Liver (tissue), 9 donors: Measurements from ENCODE around the gene PPP1R12A. TPM values are rescaled to one million over a fixed set of nuclear protein-coding genes. Genes with fewer than 3 reads are reported as not detected.
"Not testable (repeated sequence)": the region's sequence is repeated elsewhere in the genome, so short reads cannot be mapped to it uniquely, and the experiment has no call there.

Experiments used
- DNase-seq: peaks from one replicate; pipeline ENCODE4 v3.0.0-alpha.2; 2017; ENCODE audit warnings: low spot score
- H3K27ac ChIP-seq, 2 donors: one replicate each; pipeline ENCODE4 v1.7.0; 2013; ENCODE audit warnings: inconsistent platforms in 2 of 2, low read length in 2 of 2, control low read depth in 1 of 2, low read depth in 1 of 2, mild to moderate bottlenecking in 1 of 2
- H3K27me3 ChIP-seq, 4 donors: one replicate each; pipeline versions ENCODE4 v1.6.1 to v1.7.0; 2013; ENCODE audit warnings: low read length in 3 of 4, inconsistent platforms in 1 of 4, mild to moderate bottlenecking in 1 of 4, moderate library complexity in 1 of 4; ENCODE audit not compliant: control insufficient read depth in 4 of 4, insufficient read depth in 4 of 4
- H3K36me3 ChIP-seq, 4 donors: one replicate each; pipeline versions ENCODE4 v1.6.1 to v1.7.0; 2013; ENCODE audit warnings: low read length in 3 of 4, mild to moderate bottlenecking in 3 of 4, low read depth in 1 of 4, moderate library complexity in 1 of 4; ENCODE audit not compliant: control insufficient read depth in 4 of 4, insufficient read depth in 3 of 4
- H3K4me1 ChIP-seq, 4 donors: one replicate each; pipeline versions ENCODE4 v1.6.1 to v1.7.0; 2013; ENCODE audit warnings: low read length in 3 of 4, mild to moderate bottlenecking in 3 of 4, moderate library complexity in 1 of 4; ENCODE audit not compliant: control insufficient read depth in 4 of 4, insufficient read depth in 4 of 4
- H3K4me3 ChIP-seq, 3 donors: one replicate each; pipeline versions ENCODE4 v1.6.1 to v1.7.0; 2013; ENCODE audit warnings: low read length in 3 of 3, control low read depth in 1 of 3, low read depth in 1 of 3, mild to moderate bottlenecking in 1 of 3
- H3K9ac ChIP-seq, 2 donors: one replicate each; pipeline ENCODE4 v1.7.0; 2013; ENCODE audit warnings: low read length in 2 of 2, mild to moderate bottlenecking in 2 of 2, moderate library complexity in 2 of 2, control low read depth in 1 of 2, low read depth in 1 of 2
- H3K9me3 ChIP-seq, 4 donors: one replicate each; pipeline versions ENCODE4 v1.6.1 to v1.7.0; 2013; ENCODE audit warnings: low read length in 3 of 4; ENCODE audit not compliant: control insufficient read depth in 4 of 4
- EGR1 ChIP-seq, 2 donors: IDR thresholded peaks; 2 replicates each; pipeline ENCODE4 v1.6.1; 2016 to 2018; ENCODE audit warnings: antibody characterized with exemption in 2 of 2, low read depth in 2 of 2
- FOXA1 ChIP-seq: IDR thresholded peaks from 2 replicates; pipeline ENCODE4 v1.6.1; 2016; ENCODE audit warnings: antibody characterized with exemption
- FOXA2 ChIP-seq: IDR thresholded peaks from 2 replicates; pipeline ENCODE4 v1.6.1; 2016; ENCODE audit warnings: antibody characterized with exemption
- GABPA ChIP-seq, 2 donors: IDR thresholded peaks in 1 of 2; conservative IDR thresholded peaks in 1 of 2; 2 replicates each; pipeline ENCODE4 v1.6.1; 2016; ENCODE audit warnings: antibody characterized with exemption in 2 of 2, mild to moderate bottlenecking in 1 of 2, moderate library complexity in 1 of 2
- HNF4A ChIP-seq, 2 donors: conservative IDR thresholded peaks; 2 replicates each; pipeline ENCODE4 v1.6.1; 2016; ENCODE audit warnings: antibody characterized with exemption in 2 of 2, mild to moderate bottlenecking in 2 of 2
- HNF4G ChIP-seq: IDR thresholded peaks from 2 replicates; pipeline ENCODE4 v1.6.1; 2016; ENCODE audit warnings: antibody characterized with exemption
- JUND ChIP-seq, 2 donors: IDR thresholded peaks; 2 replicates each; pipeline ENCODE4 v1.6.1; 2016; ENCODE audit warnings: antibody characterized with exemption in 2 of 2
- NR2F2 ChIP-seq: IDR thresholded peaks from 2 replicates; pipeline ENCODE4 v1.6.1; 2016; ENCODE audit warnings: antibody characterized with exemption
- RAD21 ChIP-seq, 2 donors: IDR thresholded peaks; 2 replicates each; pipeline ENCODE4 v1.6.1; 2016; ENCODE audit warnings: antibody characterized with exemption in 2 of 2, mild to moderate bottlenecking in 2 of 2
- RXRA ChIP-seq, 2 donors: IDR thresholded peaks; 2 replicates each; pipeline ENCODE4 v1.6.1; 2017 to 2018; ENCODE audit warnings: antibody characterized with exemption in 2 of 2, mild to moderate bottlenecking in 1 of 2
- YY1 ChIP-seq: IDR thresholded peaks from 2 replicates; pipeline ENCODE4 v1.6.1; 2016; ENCODE audit warnings: antibody characterized with exemption, mild to moderate bottlenecking
- WGBS: extraction: QIAGEN DNeasy Blood & Tissue Kit; methylation state at CpG from one replicate; pipeline ENCODE4 v1.1.7; 2013; 5-methylcytosine and 5-hydroxymethylcytosine counted together
- polyA plus RNA-seq, 2 donors: library from polyadenylated mRNA; stranded (reverse) in 1 of 2; unstranded in 1 of 2; fragments of 200-250 nt in 1 of 2; fragments of >200 nt in 1 of 2; fragmentation: Nextera tagmentation in 1 of 2; extraction: Ambion mirVana in 1 of 2; gene quantifications; one replicate each; pipeline versions ENCODE4 v1.2.1 to v1.2.3, GENCODE V29; 2013 to 2015
- total RNA-seq, 2 donors: library from RNA; depleted of rRNA; stranded (reverse); fragments of >200 nt; gene quantifications; one replicate each; pipeline ENCODE4 v1.2.3, GENCODE V29; 2014
- TF ChIP-seq, protein P1 (sequence below): IDR thresholded peaks from 2 replicates; pipeline ENCODE4 v1.6.1; 2016; ENCODE audit warnings: antibody characterized with exemption
- TF ChIP-seq, protein P2 (sequence below): fragments of 150-350 bp; IDR thresholded peaks from 2 replicates; pipeline ENCODE4 v1.5.1; 2017; ENCODE audit warnings: improper control_type of control experiment, low read depth, low read length; ENCODE audit not compliant: missing input control
- TF ChIP-seq, protein P3 (sequence below): IDR thresholded peaks from 2 replicates; pipeline ENCODE4 v1.6.1; 2016; ENCODE audit warnings: antibody characterized with exemption, mild to moderate bottlenecking
- TF ChIP-seq, protein P4 (sequence below): IDR thresholded peaks from 2 replicates; pipeline ENCODE4 v1.6.1; 2016; ENCODE audit warnings: antibody characterized with exemption
- TF ChIP-seq, protein P5 (sequence below): IDR thresholded peaks from 2 replicates; pipeline ENCODE4 v1.6.1; 2016; ENCODE audit warnings: antibody characterized with exemption
- donor health status: healthy.
- donor health status: healthy.
- donor health status: healthy.
- donor health status: healthy.
- donor health status: healthy.

PPP1R12A gene
- total and polyA plus RNA-seq, 4 donors, result 5.1 to 41.6 (median 27.8) TPM

DNA sequence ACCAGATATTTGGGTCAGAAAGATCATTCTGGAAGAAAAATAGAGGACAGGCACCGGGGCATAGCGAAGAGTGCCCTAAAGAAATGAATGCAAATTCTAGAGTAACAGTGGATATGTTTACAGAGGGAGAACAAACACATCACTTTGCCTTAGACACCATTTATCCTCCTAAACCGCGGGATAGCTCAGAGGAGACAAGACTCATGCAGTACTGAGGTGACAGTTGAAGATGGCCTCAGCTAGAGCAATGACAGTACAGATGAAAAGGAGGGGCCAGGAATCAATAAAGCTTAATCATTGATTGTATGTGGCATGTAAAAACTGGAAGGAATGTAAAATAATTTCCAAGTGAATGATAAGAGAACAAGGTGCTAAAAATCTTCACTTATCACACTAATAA lies 10.5 kb upstream of the PPP1R12A start:
- 33% methylated on average over 4 of the region's 4 CpGs for WGBS
- DNase-seq, result no peak
- no peaks in the 10 kb centered on the region for H3K27me3 ChIP-seq
- H3K9me3 ChIP-seq, result no peaks in the 10 kb centered on the region
- no peak overlapping the region for H3K27ac ChIP-seq
- no peak overlapping the region for H3K9ac ChIP-seq
- no peak overlapping the region for H3K4me3 ChIP-seq
- H3K4me1 ChIP-seq, result peaks cover 0 to 6% (median 0%) of the 10 kb centered on the region in 4 donors
- TF ChIP-seq GABPA (IDR thresholded peaks at IDR 0.05 in 1 of 2, conservative IDR thresholded peaks at IDR 0.05 in 1 of 2) (no peak), YY1 (peak; percentile 12)
- no peaks in the 10 kb centered on the region for H3K36me3 ChIP-seq

DNA sequence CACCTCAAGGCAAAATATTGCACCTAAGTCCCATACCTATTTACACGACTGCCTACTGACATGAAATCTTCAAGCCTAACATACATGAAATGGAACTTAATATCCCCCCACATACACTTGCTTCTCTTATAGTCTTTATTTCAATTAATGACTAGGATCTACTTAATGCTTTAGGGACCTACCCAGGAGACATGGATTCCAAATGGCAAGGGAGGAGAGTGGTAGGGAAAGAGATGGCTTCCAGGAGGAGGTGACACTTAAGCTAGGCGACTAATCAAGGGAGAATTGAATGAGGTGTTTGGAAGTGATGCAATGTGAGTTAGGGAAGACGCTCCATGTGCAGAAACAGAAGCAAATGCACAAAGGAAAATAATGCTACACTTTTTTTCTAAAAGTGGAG lies 9.7 kb upstream of the PPP1R12A start:
- H3K9me3 ChIP-seq, result no peaks in the 10 kb centered on the region
- H3K4me3 ChIP-seq, result no peak overlapping the region
- no peak for DNase-seq
- no peaks in the 10 kb centered on the region for H3K36me3 ChIP-seq
- no peak overlapping the region for H3K9ac ChIP-seq
- TF ChIP-seq GABPA (IDR thresholded peaks at IDR 0.05 in 1 of 2, conservative IDR thresholded peaks at IDR 0.05 in 1 of 2) (no peak), HNF4G (no peak), HNF4A (conservative IDR thresholded peaks at IDR 0.05) (no peak)
- H3K27me3 ChIP-seq, result no peaks in the 10 kb centered on the region
- no peak overlapping the region for H3K27ac ChIP-seq
- H3K4me1 ChIP-seq, result peaks cover 0 to 6% (median 0%) of the 10 kb centered on the region in 4 donors
- 90% methylated on average over 3 of the region's 3 CpGs for WGBS

DNA sequence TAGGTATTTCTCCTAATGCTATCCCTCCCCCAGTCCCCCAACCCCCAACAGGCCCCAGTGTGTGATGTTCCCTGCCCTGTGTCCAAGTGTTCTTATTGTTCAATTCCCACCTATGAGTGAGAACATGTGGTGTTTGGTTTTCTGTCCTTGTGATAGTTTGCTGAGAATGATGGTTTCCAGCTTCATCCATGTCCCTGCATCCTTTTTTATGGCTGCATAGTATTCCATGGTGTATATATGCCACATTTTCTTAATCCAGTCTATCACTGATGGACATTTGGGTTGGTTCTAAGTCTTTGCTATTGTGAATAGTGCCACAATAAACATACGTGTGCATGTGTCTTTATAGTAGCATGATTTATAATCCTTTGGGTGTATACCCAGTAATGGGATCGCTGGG lies 7.9 kb upstream of the PPP1R12A start:
- not testable (repeated sequence) for H3K4me1 ChIP-seq, H3K27me3 ChIP-seq, H3K27ac ChIP-seq, DNase-seq, H3K4me3 ChIP-seq, H3K9me3 ChIP-seq, H3K36me3 ChIP-seq, H3K9ac ChIP-seq
- WGBS, result 91% methylated on average over 2 of the region's 2 CpGs

DNA sequence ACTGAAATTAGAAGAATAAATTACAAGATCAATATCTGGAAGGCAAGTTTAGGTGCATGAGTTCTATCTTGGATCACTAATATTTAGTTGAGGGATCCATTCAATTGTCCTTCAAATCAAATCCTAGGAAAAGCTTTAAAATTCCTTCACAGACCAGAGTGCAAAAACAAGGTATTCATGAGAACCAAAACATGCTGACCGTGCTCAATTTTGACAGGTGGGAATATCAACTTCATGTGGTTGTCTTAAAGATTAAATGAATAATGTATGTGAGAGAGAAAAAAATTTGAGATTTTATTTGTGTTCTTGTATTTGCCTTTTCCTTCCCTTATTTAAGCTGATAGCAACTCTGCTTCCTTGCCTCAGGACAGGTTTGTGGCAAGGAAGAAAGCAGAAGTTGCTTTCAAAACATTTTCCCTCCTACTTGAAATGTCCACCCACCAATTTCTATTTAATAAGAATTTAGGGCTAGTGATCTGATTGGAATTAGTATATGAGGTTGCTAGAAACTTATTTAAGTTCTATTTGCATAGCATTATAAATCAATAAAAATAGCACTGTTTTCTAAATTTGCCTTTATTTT lies 4.9 kb upstream of the PPP1R12A start:
- WGBS, result 89% methylated on average over 1 of the region's 1 CpG
- no peak for DNase-seq
- TF ChIP-seq GABPA (IDR thresholded peaks at IDR 0.05 in 1 of 2, conservative IDR thresholded peaks at IDR 0.05 in 1 of 2) (no peak), JUND (IDR thresholded peaks at IDR 0.05) (no peak), HNF4G (no peak), FOXA1 (no peak), HNF4A (conservative IDR thresholded peaks at IDR 0.05) (no peak), EGR1 (IDR thresholded peaks at IDR 0.05; ENCODE audit: low read depth in 2 of 2) (no peak), NR2F2 (no peak), YY1 (no peak), RXRA (IDR thresholded peaks at IDR 0.05) (no peak), FOXA2 (no peak), RAD21 (IDR thresholded peaks at IDR 0.05) (no peak)
- TF ChIP-seq, protein P1, sequence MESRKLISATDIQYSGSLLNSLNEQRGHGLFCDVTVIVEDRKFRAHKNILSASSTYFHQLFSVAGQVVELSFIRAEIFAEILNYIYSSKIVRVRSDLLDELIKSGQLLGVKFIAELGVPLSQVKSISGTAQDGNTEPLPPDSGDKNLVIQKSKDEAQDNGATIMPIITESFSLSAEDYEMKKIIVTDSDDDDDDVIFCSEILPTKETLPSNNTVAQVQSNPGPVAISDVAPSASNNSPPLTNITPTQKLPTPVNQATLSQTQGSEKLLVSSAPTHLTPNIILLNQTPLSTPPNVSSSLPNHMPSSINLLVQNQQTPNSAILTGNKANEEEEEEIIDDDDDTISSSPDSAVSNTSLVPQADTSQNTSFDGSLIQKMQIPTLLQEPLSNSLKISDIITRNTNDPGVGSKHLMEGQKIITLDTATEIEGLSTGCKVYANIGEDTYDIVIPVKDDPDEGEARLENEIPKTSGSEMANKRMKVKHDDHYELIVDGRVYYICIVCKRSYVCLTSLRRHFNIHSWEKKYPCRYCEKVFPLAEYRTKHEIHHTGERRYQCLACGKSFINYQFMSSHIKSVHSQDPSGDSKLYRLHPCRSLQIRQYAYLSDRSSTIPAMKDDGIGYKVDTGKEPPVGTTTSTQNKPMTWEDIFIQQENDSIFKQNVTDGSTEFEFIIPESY, result no peak
- TF ChIP-seq, protein P2, sequence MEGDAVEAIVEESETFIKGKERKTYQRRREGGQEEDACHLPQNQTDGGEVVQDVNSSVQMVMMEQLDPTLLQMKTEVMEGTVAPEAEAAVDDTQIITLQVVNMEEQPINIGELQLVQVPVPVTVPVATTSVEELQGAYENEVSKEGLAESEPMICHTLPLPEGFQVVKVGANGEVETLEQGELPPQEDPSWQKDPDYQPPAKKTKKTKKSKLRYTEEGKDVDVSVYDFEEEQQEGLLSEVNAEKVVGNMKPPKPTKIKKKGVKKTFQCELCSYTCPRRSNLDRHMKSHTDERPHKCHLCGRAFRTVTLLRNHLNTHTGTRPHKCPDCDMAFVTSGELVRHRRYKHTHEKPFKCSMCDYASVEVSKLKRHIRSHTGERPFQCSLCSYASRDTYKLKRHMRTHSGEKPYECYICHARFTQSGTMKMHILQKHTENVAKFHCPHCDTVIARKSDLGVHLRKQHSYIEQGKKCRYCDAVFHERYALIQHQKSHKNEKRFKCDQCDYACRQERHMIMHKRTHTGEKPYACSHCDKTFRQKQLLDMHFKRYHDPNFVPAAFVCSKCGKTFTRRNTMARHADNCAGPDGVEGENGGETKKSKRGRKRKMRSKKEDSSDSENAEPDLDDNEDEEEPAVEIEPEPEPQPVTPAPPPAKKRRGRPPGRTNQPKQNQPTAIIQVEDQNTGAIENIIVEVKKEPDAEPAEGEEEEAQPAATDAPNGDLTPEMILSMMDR, result no peak
- TF ChIP-seq, protein P3, sequence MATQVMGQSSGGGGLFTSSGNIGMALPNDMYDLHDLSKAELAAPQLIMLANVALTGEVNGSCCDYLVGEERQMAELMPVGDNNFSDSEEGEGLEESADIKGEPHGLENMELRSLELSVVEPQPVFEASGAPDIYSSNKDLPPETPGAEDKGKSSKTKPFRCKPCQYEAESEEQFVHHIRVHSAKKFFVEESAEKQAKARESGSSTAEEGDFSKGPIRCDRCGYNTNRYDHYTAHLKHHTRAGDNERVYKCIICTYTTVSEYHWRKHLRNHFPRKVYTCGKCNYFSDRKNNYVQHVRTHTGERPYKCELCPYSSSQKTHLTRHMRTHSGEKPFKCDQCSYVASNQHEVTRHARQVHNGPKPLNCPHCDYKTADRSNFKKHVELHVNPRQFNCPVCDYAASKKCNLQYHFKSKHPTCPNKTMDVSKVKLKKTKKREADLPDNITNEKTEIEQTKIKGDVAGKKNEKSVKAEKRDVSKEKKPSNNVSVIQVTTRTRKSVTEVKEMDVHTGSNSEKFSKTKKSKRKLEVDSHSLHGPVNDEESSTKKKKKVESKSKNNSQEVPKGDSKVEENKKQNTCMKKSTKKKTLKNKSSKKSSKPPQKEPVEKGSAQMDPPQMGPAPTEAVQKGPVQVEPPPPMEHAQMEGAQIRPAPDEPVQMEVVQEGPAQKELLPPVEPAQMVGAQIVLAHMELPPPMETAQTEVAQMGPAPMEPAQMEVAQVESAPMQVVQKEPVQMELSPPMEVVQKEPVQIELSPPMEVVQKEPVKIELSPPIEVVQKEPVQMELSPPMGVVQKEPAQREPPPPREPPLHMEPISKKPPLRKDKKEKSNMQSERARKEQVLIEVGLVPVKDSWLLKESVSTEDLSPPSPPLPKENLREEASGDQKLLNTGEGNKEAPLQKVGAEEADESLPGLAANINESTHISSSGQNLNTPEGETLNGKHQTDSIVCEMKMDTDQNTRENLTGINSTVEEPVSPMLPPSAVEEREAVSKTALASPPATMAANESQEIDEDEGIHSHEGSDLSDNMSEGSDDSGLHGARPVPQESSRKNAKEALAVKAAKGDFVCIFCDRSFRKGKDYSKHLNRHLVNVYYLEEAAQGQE, result no peak
- TF ChIP-seq, protein P4, sequence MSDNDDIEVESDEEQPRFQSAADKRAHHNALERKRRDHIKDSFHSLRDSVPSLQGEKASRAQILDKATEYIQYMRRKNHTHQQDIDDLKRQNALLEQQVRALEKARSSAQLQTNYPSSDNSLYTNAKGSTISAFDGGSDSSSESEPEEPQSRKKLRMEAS, result no peak
- TF ChIP-seq, protein P5, sequence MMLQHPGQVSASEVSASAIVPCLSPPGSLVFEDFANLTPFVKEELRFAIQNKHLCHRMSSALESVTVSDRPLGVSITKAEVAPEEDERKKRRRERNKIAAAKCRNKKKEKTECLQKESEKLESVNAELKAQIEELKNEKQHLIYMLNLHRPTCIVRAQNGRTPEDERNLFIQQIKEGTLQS, result no peak

More for the DNA sequence above, 4.9 kb upstream of the PPP1R12A start:
- Histone ChIP-seq H3K9me3 (no peaks in the 10 kb centered on the region), H3K4me3 (no peak overlapping the region), H3K4me1 (peaks cover 0 to 14% (median 8%) of the 10 kb centered on the region in 4 donors), H3K27ac (no peak overlapping the region), H3K36me3 (no peaks in the 10 kb centered on the region), H3K9ac (no peak overlapping the region), H3K27me3 (no peaks in the 10 kb centered on the region)
